ENCODE results near the gene ARCN1.

Gene ARCN1

DNA sequence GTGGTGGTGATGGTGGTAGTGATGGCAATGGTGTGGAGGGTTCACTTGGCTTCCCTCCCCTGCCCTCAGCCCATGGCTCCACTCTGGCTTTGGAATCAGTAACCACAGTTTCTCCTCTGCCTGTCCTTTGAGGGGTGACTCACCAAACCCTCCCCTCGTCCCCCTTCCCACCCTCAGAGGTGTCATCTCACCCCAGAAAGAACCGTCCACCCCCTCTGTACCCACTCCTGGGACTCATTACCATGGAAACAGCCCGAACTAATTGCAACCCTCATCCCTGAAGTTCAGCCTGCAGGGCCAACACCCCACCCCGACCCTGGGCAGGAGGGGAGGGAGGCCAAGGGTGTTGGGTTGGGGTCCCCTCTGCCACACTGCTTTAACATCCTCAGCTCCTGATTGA is 61.8 kb downstream of the ARCN1 start:
- TF ChIP-seq, protein P1, sequence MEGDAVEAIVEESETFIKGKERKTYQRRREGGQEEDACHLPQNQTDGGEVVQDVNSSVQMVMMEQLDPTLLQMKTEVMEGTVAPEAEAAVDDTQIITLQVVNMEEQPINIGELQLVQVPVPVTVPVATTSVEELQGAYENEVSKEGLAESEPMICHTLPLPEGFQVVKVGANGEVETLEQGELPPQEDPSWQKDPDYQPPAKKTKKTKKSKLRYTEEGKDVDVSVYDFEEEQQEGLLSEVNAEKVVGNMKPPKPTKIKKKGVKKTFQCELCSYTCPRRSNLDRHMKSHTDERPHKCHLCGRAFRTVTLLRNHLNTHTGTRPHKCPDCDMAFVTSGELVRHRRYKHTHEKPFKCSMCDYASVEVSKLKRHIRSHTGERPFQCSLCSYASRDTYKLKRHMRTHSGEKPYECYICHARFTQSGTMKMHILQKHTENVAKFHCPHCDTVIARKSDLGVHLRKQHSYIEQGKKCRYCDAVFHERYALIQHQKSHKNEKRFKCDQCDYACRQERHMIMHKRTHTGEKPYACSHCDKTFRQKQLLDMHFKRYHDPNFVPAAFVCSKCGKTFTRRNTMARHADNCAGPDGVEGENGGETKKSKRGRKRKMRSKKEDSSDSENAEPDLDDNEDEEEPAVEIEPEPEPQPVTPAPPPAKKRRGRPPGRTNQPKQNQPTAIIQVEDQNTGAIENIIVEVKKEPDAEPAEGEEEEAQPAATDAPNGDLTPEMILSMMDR (conservative IDR thresholded peaks at IDR 0.05; ENCODE audit: low read depth): no peak
- CTCF ChIA-PET: interaction anchor here (0.6 to 2.6 kb wide), 4 partner anchors 9 to 302 kb away, joined by 4 to 8 read pairs (median 6); no protein-coding TSS in a partner anchor
- POLR2A ChIA-PET (ENCODE audit: low non-redundant PET): interaction anchor here (1.8 kb wide), 1 partner anchor 11 kb away, joined by 7 read pairs; no protein-coding TSS in a partner anchor
- no peak for DNase-seq (ENCODE audit: low spot score)
- peak overlapping the region; percentile 99 for H3K27ac ChIP-seq

DNA sequence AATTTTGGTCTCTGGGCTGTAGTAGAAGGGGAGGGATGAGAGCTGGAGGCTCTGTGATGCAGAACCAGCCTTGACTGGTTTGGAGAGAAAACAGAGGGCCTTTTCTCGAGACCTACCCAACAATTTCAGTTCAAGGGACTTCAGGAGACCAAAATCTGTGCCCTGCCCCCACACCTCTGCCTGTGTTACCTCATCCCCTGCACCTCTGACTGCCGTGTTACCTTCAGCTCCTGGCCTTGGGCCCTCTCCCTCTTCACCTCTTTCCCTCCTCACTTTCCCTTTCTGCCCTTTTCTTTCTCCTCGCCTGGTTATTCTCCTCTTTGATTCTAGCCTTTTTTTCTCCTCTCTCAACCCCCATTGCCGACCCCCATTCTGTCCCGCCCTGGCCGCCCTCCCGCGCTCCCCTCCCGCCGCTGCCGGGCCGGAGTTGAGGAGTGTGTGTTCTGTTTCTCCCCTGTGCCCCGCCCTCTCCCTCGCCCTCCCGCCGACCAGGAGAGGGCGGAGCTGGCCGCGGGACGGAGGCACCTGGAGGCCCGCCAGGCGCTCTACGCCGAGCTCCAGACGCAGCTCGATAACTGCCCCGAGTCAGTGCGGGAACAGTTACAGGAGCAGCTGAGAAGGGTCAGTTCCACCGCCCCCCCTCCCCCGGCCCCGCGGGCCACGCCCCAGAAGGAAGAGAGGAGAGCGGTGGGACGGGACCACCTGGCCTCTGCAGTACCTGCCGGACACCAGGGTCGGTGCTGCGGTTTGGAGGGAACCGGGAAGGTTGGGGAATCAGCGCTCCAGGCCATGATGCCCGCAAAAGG is 62.4 kb downstream of the ARCN1 start:
- peak; percentile 73 for DNase-seq (ENCODE audit: low spot score)
- TF ChIP-seq, protein P1 (conservative IDR thresholded peaks at IDR 0.05; ENCODE audit: low read depth): no peak
- H3K27ac ChIP-seq: peak overlapping the region; percentile 99
- CTCF ChIA-PET: interaction anchor here (0.6 to 2.6 kb wide), 8 partner anchors 8 to 302 kb away, joined by 3 to 8 read pairs (median 4); no protein-coding TSS in a partner anchor
- POLR2A ChIA-PET (ENCODE audit: low non-redundant PET): interaction anchor here (1.8 kb wide), 1 partner anchor 12 kb away, joined by 7 read pairs; no protein-coding TSS in a partner anchor

- ChIA-PET CTCF (interaction anchor here (0.6 to 2.6 kb wide), 3 partner anchors 8 to 24 kb away, joined by 4 to 8 read pairs (median 5); no protein-coding TSS in a partner anchor), POLR2A (ENCODE audit: low non-redundant PET) (interaction anchor here (1.8 kb wide), 1 partner anchor 12 kb away, joined by 7 read pairs; no protein-coding TSS in a partner anchor)
- H3K27ac ChIP-seq: peak overlapping the region; percentile 99
- TF ChIP-seq, protein P1 (conservative IDR thresholded peaks at IDR 0.05; ENCODE audit: low read depth): no peak
- DNase-seq (ENCODE audit: low spot score): no peak
Observed at GRCh38 chr11:118635237-118635591, 63.0 kb downstream of the ARCN1 start.

GRCh38 chr11:118635642-118636041 is 63.4 kb downstream of the ARCN1 start:
- ChIA-PET CTCF (interaction anchor here (1.1 to 2.6 kb wide), 3 partner anchors 22 to 32 kb away, joined by 3 to 8 read pairs (median 4); no protein-coding TSS in a partner anchor), POLR2A (ENCODE audit: low non-redundant PET) (interaction anchor here (1.8 kb wide), 1 partner anchor 13 kb away, joined by 7 read pairs; no protein-coding TSS in a partner anchor)
- TF ChIP-seq, protein P1 (conservative IDR thresholded peaks at IDR 0.05; ENCODE audit: low read depth): no peak
- DNase-seq (ENCODE audit: low spot score): no peak
- H3K27ac ChIP-seq: peak overlapping the region; percentile 99

DNA sequence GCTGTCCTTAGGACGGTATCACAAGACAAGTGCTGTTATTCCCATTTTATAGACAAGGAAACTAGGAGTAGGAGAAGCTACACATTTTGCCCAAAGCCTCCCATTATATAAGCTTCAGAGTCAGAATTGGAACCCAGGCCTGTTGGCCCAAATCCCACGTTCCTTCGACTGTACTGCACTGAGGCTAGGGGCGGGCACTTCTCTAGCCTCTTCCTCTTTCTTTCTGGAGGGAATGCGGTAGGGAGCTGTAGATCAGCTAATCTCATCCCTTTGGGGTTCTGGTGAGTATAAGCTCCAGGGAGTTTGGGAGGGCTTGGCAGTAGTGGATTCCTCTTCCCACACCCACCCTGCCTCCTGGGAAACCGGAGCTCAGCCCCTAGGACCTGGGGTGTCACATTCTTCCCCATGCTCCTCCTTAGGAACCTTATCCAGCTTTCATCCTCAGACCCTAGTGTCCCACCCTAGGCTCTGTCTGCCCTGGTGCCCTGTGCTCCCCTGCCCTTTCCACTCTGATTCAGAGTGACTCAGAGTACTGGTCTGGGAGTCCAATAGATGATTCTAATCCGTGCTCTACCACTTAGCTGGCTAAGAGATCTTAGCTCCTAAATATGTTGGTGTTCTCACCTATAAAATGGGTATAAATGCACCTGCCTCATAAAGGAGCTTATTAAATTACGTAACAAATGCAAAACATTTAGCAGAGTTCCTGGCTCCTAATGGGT is 64.5 kb downstream of the ARCN1 start:
- TF ChIP-seq, protein P1 (conservative IDR thresholded peaks at IDR 0.05; ENCODE audit: low read depth): no peak
- H3K27ac ChIP-seq: peak overlapping the region; percentile 99
- CTCF ChIA-PET: interaction anchor here (0.6 to 1.2 kb wide), 7 partner anchors 10 to 320 kb away, joined by 3 to 5 read pairs (median 3); partner anchors contain the start of genes PHLDB1 and UPK2
- no peak for DNase-seq (ENCODE audit: low spot score)
- POLR2A ChIA-PET (ENCODE audit: low non-redundant PET): no interaction called here

DNA sequence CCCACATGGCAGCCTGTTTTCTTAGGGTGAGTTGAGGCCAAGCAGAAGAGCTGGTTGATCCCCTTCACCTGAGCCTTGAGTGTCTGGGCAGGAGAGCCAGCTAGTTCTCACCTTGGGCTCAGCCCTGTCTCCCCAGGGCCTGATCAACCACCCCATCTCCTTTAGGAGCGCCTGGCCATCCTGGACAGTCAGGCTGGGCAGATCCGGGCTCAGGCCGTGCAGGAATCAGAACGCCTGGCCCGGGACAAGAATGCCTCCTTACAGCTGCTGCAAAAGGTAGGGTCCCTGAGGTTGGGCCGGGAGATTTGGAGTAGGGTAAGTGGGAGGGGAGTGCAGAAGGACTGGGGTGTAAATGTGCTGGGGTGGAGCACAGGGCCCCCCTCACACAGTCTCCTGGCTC is 66.5 kb downstream of the ARCN1 start:
- CTCF ChIA-PET: no interaction called here
- DNase-seq (ENCODE audit: low spot score): no peak
- POLR2A ChIA-PET (ENCODE audit: low non-redundant PET): no interaction called here
- TF ChIP-seq, protein P1 (conservative IDR thresholded peaks at IDR 0.05; ENCODE audit: low read depth): no peak
- peak overlapping the region; percentile 71 for H3K27ac ChIP-seq
